OCI-LY7 (cell line): Measurements from ENCODE around the gene CCNB2. TPM values are rescaled to one million over a fixed set of nuclear protein-coding genes. Genes with fewer than 3 reads are reported as not detected.

ENCODE experiments used
- BruUV-seq: library from RNA; stranded (reverse); fragments of 400-500 nt; replicated peaks from 2 replicates; lab custom pipeline; 2021; lab: Mats Ljungman, UMichigan
- CTCF ChIA-PET: fragments of 300-600 bp; sonication (Branson Sonifier 250); formaldehyde crosslinking; loops from one replicate; lab custom pipeline; 2022; ENCODE audit warnings: antibody characterized with exemption; ENCODE audit not compliant: unreplicated experiment; lab: Charles Lee
- POLR2A ChIA-PET: fragments of 300-600 bp; sonication (Branson Sonifier 250); formaldehyde crosslinking; loops from one replicate; lab custom pipeline; 2022; ENCODE audit warnings: antibody characterized with exemption; lab: Charles Lee
- DNase-seq: peaks from one replicate; pipeline ENCODE4 v3.0.0-alpha.2; 2015; ENCODE audit warnings: low spot score
- H2AFZ ChIP-seq: fragments of 200-600 bp; sonication (generic), shearing (Covaris generic); 2 replicates; pipeline ENCODE4 v1.6.1; 2014; ENCODE audit warnings: mild to moderate bottlenecking, antibody characterized with exemption, low read length, moderate library complexity
- H3K27ac ChIP-seq: fragments of 200-600 bp; sonication (generic); 2 replicates; pipeline ENCODE4 v1.5.1; 2014; ENCODE audit warnings: mixed run types, low read depth, mild to moderate bottlenecking, moderate library complexity, low read length, inconsistent platforms; ENCODE audit not compliant: poor library complexity, severe bottlenecking
- H3K36me3 ChIP-seq: fragments of 200-600 bp; sonication (generic); 2 replicates; pipeline ENCODE4 v1.6.1; 2014; ENCODE audit warnings: mild to moderate bottlenecking, antibody characterized with exemption, low read length, moderate library complexity, mixed read lengths; ENCODE audit not compliant: insufficient read depth
- H3K4me1 ChIP-seq: fragments of 200-600 bp; sonication (generic); 2 replicates; pipeline ENCODE4 v1.5.1; 2014; ENCODE audit warnings: mild to moderate bottlenecking, low read length; ENCODE audit not compliant: insufficient read depth, poor library complexity, severe bottlenecking
- H3K4me2 ChIP-seq: fragments of 200-600 bp; sonication (generic); 2 replicates; pipeline ENCODE4 v1.6.1; 2014; ENCODE audit warnings: mild to moderate bottlenecking, low read length
- H3K4me3 ChIP-seq: fragments of 200-600 bp; sonication (generic); 2 replicates; pipeline ENCODE4 v1.5.1; 2014; ENCODE audit warnings: mild to moderate bottlenecking, low read depth, low read length; ENCODE audit not compliant: poor library complexity, severe bottlenecking
- H3K79me2 ChIP-seq: fragments of 200-600 bp; sonication (generic); 2 replicates; pipeline ENCODE4 v1.6.1; 2016; ENCODE audit warnings: low read depth, mild to moderate bottlenecking, low read length, moderate library complexity, mixed read lengths; ENCODE audit not compliant: insufficient read depth
- H3K9me2 ChIP-seq: fragments of 200-600 bp; sonication (generic); 2 replicates; pipeline ENCODE4 v1.6.1; 2016; ENCODE audit warnings: mild to moderate bottlenecking, low read length, mixed read lengths; ENCODE audit not compliant: insufficient read depth
- H3K9me3 ChIP-seq: fragments of 200-600 bp; sonication (generic); 2 replicates; pipeline ENCODE4 v1.6.1; 2014; ENCODE audit warnings: mild to moderate bottlenecking, mixed run types, low read length, mixed read lengths
- H4K20me1 ChIP-seq: fragments of 200-600 bp; sonication (generic); 2 replicates; pipeline ENCODE4 v1.6.1; 2014; ENCODE audit warnings: mild to moderate bottlenecking, antibody characterized with exemption, low read length, moderate library complexity, mixed read lengths; ENCODE audit not compliant: insufficient read depth
- EZH2phosphoT487 ChIP-seq: fragments of 200-600 bp; sonication (generic); IDR thresholded peaks from 2 replicates; pipeline ENCODE4 v1.6.1; 2018; ENCODE audit warnings: low read depth, borderline replicate concordance, mild to moderate bottlenecking, mixed run types, antibody characterized with exemption, low read length, moderate library complexity, mixed read lengths
- intact Hi-C: fragments of 100-400 bp; cut with micrococcal nuclease; formaldehyde crosslinking; loops from one replicate; pipeline ENCODE4 v1.10.0; 2022; ENCODE audit not compliant: unreplicated experiment
- total RNA-seq, 2 experiments: library from RNA; depleted of rRNA in 1 of 2; stranded (reverse); fragments of >200 nt in 1 of 2; shearing (Covaris generic) in 1 of 2; gene quantifications; 2 replicates each; pipeline ENCODE4 v1.2.3, GENCODE V29; 2014 to 2022
- TF ChIP-seq, protein P1 (sequence below): fragments of 200-600 bp; sonication (generic); conservative IDR thresholded peaks from 2 replicates; pipeline ENCODE4 v1.5.1; 2014; ENCODE audit warnings: mild to moderate bottlenecking, antibody characterized with exemption, low read length, moderate library complexity, mixed read lengths

Gene CCNB2
- total RNA-seq, 2 experiments from 2014 or later: 93.9 to 128 TPM

DNA sequence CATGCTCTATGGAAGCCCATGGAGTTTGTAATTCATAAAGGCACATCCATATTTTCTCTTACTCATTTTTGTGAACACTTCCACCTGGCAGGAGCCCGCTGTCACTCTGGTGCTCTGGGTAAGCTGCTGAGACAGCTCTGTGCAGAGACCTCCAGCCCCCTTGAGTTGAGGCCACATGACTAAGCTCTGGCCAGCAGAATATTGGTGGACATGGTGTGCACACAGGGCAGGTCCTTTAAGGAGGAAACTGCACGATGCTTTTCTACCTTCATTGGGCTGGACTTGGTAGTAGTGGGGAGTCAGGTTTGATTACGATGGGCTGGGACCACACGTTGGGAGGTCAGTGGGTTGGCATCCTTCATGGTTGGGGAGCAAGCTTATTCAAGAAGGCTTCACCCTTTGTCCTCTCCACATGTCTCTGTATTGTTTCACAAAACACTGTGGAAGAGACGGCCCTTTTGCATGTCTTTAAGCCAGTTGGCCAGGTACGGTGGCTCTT, 29.0 kb downstream of the CCNB2 start:
- H2AFZ ChIP-seq: no peak overlapping the region
- BruUV-seq: no TSS peak
- no peaks in the 10 kb centered on the region for H4K20me1 ChIP-seq
- no peak overlapping the region for H3K4me2 ChIP-seq
- H3K4me1 ChIP-seq: no peaks in the 10 kb centered on the region
- H3K27ac ChIP-seq: no peak overlapping the region
- intact Hi-C loops: no loop called here
- H3K9me2 ChIP-seq: no peaks in the 10 kb centered on the region
- 0 out of 2 replicates have a peak, but pooled peaks cover 6% of the 10 kb centered on the region for H3K9me3 ChIP-seq
- ChIA-PET POLR2A (interaction anchor here (0.6 to 2.1 kb wide), 5 partner anchors 10 to 330 kb away, joined by 3 to 9 read pairs (median 4); no protein-coding TSS in a partner anchor), CTCF (no interaction called here)
- H3K36me3 ChIP-seq: peaks cover 100% of the 10 kb centered on the region
- no peak overlapping the region for H3K4me3 ChIP-seq
- DNase-seq: no peak
- TF ChIP-seq EZH2phosphoT487: no peak
- TF ChIP-seq, protein P1, sequence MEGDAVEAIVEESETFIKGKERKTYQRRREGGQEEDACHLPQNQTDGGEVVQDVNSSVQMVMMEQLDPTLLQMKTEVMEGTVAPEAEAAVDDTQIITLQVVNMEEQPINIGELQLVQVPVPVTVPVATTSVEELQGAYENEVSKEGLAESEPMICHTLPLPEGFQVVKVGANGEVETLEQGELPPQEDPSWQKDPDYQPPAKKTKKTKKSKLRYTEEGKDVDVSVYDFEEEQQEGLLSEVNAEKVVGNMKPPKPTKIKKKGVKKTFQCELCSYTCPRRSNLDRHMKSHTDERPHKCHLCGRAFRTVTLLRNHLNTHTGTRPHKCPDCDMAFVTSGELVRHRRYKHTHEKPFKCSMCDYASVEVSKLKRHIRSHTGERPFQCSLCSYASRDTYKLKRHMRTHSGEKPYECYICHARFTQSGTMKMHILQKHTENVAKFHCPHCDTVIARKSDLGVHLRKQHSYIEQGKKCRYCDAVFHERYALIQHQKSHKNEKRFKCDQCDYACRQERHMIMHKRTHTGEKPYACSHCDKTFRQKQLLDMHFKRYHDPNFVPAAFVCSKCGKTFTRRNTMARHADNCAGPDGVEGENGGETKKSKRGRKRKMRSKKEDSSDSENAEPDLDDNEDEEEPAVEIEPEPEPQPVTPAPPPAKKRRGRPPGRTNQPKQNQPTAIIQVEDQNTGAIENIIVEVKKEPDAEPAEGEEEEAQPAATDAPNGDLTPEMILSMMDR: no peak
- H3K79me2 ChIP-seq: no peaks in the 10 kb centered on the region; the same call in 1 of the 2 replicates

DNA sequence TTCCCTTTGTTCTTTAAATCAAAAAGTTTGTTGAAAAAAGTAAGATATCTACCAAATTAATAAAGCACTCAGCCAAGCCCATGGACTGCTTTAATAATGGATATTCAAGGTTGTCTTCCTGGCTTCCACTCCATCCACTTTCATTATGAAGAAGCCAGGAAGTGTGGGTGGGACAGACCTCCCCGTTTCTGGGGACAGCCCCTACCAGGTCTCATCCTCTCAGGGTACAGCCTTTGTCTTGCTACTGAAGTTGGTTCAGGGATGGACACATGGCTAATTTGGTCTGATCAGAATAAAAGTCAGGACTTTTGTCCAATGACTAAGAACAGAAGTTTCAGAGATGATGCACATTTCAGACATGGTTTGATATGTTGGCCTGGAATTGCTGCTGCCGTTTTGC, 32.6 kb downstream of the CCNB2 start:
- no peaks in the 10 kb centered on the region for H3K79me2 ChIP-seq
- CTCF ChIA-PET: no interaction called here
- no peak overlapping the region for H3K4me2 ChIP-seq
- H2AFZ ChIP-seq: no peak overlapping the region
- H4K20me1 ChIP-seq: no peaks in the 10 kb centered on the region
- no peaks in the 10 kb centered on the region for H3K9me3 ChIP-seq
- H3K4me1 ChIP-seq: no peaks in the 10 kb centered on the region
- TF ChIP-seq EZH2phosphoT487: no peak
- TF ChIP-seq, protein P1: no peak
- no peak overlapping the region for H3K4me3 ChIP-seq
- no peak overlapping the region for H3K27ac ChIP-seq
- no TSS peak for BruUV-seq
- POLR2A ChIA-PET: no interaction called here
- intact Hi-C loops: no loop called here
- H3K36me3 ChIP-seq: peaks cover 85% of the 10 kb centered on the region
- no peak for DNase-seq
- H3K9me2 ChIP-seq: no peaks in the 10 kb centered on the region

DNA sequence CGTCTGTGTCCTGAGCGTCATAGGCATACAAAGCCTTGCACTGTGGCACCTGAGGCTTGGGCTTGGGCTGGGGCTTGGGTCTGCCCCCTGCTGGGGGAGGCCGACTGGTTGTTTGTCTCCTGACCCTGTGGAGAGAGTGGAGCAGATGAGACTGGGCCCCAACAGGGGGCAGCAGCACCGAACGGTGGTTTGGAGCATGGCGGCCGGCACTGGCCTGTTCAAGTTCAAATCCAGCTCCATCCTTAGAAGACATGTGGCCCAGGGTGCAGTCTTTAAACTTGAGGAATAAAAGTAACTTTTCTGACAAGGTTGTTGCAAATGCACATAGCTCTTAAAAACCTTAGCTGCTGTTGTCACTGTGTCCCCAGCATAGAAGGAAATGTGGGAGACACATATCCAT, 33.3 kb downstream of the CCNB2 start:
- Histone ChIP-seq H3K9me2 (no peaks in the 10 kb centered on the region), H3K36me3 (peaks cover 83% of the 10 kb centered on the region), H3K9me3 (no peaks in the 10 kb centered on the region), H3K4me3 (no peak overlapping the region), H3K27ac (no peak overlapping the region), H3K4me2 (no peak overlapping the region), H4K20me1 (no peaks in the 10 kb centered on the region), H3K4me1 (no peaks in the 10 kb centered on the region), H2AFZ (no peak overlapping the region), H3K79me2 (no peaks in the 10 kb centered on the region)
- no peak for TF ChIP-seq EZH2phosphoT487
- TF ChIP-seq, protein P1: peak; percentile 99
- no TSS peak for BruUV-seq
- CTCF ChIA-PET: no interaction called here
- DNase-seq: peak; percentile 78
- intact Hi-C loops: loop anchor here (1.0 to 2.0 kb wide), 3 partner anchors 33 to 181 kb away; partner anchors contain the start of gene CCNB2
- POLR2A ChIA-PET: interaction anchor here (1.2 kb wide), 1 partner anchor 109 kb away, joined by 5 read pairs; no protein-coding TSS in a partner anchor
